ENCODE results near the gene B4GALT4.

- TF ChIP-seq, protein P1, sequence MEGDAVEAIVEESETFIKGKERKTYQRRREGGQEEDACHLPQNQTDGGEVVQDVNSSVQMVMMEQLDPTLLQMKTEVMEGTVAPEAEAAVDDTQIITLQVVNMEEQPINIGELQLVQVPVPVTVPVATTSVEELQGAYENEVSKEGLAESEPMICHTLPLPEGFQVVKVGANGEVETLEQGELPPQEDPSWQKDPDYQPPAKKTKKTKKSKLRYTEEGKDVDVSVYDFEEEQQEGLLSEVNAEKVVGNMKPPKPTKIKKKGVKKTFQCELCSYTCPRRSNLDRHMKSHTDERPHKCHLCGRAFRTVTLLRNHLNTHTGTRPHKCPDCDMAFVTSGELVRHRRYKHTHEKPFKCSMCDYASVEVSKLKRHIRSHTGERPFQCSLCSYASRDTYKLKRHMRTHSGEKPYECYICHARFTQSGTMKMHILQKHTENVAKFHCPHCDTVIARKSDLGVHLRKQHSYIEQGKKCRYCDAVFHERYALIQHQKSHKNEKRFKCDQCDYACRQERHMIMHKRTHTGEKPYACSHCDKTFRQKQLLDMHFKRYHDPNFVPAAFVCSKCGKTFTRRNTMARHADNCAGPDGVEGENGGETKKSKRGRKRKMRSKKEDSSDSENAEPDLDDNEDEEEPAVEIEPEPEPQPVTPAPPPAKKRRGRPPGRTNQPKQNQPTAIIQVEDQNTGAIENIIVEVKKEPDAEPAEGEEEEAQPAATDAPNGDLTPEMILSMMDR (IDR thresholded peaks at IDR 0.05; ENCODE audit: insufficient read depth, low read length) = no peak
- TF ChIP-seq, protein P2, sequence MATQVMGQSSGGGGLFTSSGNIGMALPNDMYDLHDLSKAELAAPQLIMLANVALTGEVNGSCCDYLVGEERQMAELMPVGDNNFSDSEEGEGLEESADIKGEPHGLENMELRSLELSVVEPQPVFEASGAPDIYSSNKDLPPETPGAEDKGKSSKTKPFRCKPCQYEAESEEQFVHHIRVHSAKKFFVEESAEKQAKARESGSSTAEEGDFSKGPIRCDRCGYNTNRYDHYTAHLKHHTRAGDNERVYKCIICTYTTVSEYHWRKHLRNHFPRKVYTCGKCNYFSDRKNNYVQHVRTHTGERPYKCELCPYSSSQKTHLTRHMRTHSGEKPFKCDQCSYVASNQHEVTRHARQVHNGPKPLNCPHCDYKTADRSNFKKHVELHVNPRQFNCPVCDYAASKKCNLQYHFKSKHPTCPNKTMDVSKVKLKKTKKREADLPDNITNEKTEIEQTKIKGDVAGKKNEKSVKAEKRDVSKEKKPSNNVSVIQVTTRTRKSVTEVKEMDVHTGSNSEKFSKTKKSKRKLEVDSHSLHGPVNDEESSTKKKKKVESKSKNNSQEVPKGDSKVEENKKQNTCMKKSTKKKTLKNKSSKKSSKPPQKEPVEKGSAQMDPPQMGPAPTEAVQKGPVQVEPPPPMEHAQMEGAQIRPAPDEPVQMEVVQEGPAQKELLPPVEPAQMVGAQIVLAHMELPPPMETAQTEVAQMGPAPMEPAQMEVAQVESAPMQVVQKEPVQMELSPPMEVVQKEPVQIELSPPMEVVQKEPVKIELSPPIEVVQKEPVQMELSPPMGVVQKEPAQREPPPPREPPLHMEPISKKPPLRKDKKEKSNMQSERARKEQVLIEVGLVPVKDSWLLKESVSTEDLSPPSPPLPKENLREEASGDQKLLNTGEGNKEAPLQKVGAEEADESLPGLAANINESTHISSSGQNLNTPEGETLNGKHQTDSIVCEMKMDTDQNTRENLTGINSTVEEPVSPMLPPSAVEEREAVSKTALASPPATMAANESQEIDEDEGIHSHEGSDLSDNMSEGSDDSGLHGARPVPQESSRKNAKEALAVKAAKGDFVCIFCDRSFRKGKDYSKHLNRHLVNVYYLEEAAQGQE (IDR thresholded peaks at IDR 0.05; ENCODE audit: insufficient replicate concordance, low read depth) = no peak
These were observed 44.8 kb downstream of the B4GALT4 start for GRCh38 chr3:119195911-119196310.
